ENCODE data around the gene OR4F6. TPM values are rescaled to one million over a fixed set of nuclear protein-coding genes. Genes with fewer than 3 reads are reported as not detected.

Gene OR4F6
- total RNA-seq, 2 experiments from 2014 or later: not detected

Other genes starting within 250 kb of the OR4F6 start
- gene TM2D3, start 151.1 kb upstream of the OR4F6 start, total RNA-seq: 10 to 100 TPM; 41.7 to 48.1 TPM
- gene TARS3, start 79.0 kb upstream of the OR4F6 start, total RNA-seq: 10 to 100 TPM; 10.8 to 11.7 TPM
- gene OR4F15, start 8.7 kb downstream of the OR4F6 start, total RNA-seq: not detected